GM12875 (cell line): ENCODE data around the gene ATP11B.

Source experiments
- H3K4me3 ChIP-seq: one replicate; pipeline ENCODE4 v1.5.1; 2011; ENCODE audit warnings: low read depth, low read length, control low read depth
- TF ChIP-seq, protein P1 (sequence below): IDR thresholded peaks from 2 replicates; pipeline ENCODE4 v1.5.1; 2011; ENCODE audit warnings: low read depth, mild to moderate bottlenecking, control low read depth, inconsistent platforms, low read length, moderate library complexity, borderline replicate concordance; ENCODE audit not compliant: insufficient read depth

The ATP11B gene

GRCh38 chr3:182879031-182879611 lies 85.8 kb downstream of the ATP11B start:
- TF ChIP-seq, protein P1, sequence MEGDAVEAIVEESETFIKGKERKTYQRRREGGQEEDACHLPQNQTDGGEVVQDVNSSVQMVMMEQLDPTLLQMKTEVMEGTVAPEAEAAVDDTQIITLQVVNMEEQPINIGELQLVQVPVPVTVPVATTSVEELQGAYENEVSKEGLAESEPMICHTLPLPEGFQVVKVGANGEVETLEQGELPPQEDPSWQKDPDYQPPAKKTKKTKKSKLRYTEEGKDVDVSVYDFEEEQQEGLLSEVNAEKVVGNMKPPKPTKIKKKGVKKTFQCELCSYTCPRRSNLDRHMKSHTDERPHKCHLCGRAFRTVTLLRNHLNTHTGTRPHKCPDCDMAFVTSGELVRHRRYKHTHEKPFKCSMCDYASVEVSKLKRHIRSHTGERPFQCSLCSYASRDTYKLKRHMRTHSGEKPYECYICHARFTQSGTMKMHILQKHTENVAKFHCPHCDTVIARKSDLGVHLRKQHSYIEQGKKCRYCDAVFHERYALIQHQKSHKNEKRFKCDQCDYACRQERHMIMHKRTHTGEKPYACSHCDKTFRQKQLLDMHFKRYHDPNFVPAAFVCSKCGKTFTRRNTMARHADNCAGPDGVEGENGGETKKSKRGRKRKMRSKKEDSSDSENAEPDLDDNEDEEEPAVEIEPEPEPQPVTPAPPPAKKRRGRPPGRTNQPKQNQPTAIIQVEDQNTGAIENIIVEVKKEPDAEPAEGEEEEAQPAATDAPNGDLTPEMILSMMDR: no peak
- H3K4me3 ChIP-seq: no peak overlapping the region

GRCh38 chr3:182886497-182886896 lies 93.2 kb downstream of the ATP11B start:
- TF ChIP-seq, protein P1: no peak

GRCh38 chr3:182889948-182890629 lies 96.8 kb downstream of the ATP11B start:
- TF ChIP-seq, protein P1: no peak
- H3K4me3 ChIP-seq: no peak overlapping the region

More at GRCh38 chr3:182886497-182886896, 93.2 kb downstream of the ATP11B start:
- no peak overlapping the region for H3K4me3 ChIP-seq

GRCh38 chr3:182891364-182891763 lies 98.1 kb downstream of the ATP11B start:
- TF ChIP-seq, protein P1: no peak

GRCh38 chr3:182892226-182892625 lies 98.9 kb downstream of the ATP11B start:
- TF ChIP-seq, protein P1: no peak
- no peak overlapping the region for H3K4me3 ChIP-seq

More at GRCh38 chr3:182891364-182891763, 98.1 kb downstream of the ATP11B start:
- no peak overlapping the region for H3K4me3 ChIP-seq

GRCh38 chr3:182895513-182896112 lies 102.3 kb downstream of the ATP11B start:
- TF ChIP-seq, protein P1: no peak
- no peak overlapping the region for H3K4me3 ChIP-seq
